ENCODE data around the gene AOPEP.

The AOPEP gene

GRCh38 chr9:95036676-95037075 is 310.2 kb downstream of the AOPEP start:
- no peak for DNase-seq (ENCODE audit: low spot score)

- DNase-seq (ENCODE audit: low spot score) = no peak
Measured at GRCh38 chr9:95037789-95038521, 311.5 kb downstream of the AOPEP start.

- DNase-seq (ENCODE audit: low spot score) = no peak
Measured at GRCh38 chr9:95038666-95039065, 312.2 kb downstream of the AOPEP start.

GRCh38 chr9:95040106-95040505 is 313.6 kb downstream of the AOPEP start:
- no peak for DNase-seq (ENCODE audit: low spot score)

GRCh38 chr9:95043826-95044225 is 317.3 kb downstream of the AOPEP start:
- DNase-seq (ENCODE audit: low spot score) = no peak

- no peak for DNase-seq (ENCODE audit: low spot score)
Measured at GRCh38 chr9:95044731-95045508, 318.4 kb downstream of the AOPEP start.

GRCh38 chr9:95045751-95046150 is 319.3 kb downstream of the AOPEP start:
- no peak for DNase-seq (ENCODE audit: low spot score)

- no peak for DNase-seq (ENCODE audit: low spot score)
Measured at GRCh38 chr9:95047452-95048224, 321.1 kb downstream of the AOPEP start.

- DNase-seq (ENCODE audit: low spot score) = peak; percentile 44
Measured at GRCh38 chr9:95048225-95049087, 322.0 kb downstream of the AOPEP start.

GRCh38 chr9:95049761-95050160 is 323.3 kb downstream of the AOPEP start:
- no peak for DNase-seq (ENCODE audit: low spot score)

GRCh38 chr9:95053611-95054570 is 327.4 kb downstream of the AOPEP start:
- no peak for DNase-seq (ENCODE audit: low spot score)

- DNase-seq (ENCODE audit: low spot score) = no peak
Measured at GRCh38 chr9:95055334-95055850, 328.9 kb downstream of the AOPEP start.

- no peak for DNase-seq (ENCODE audit: low spot score)
Measured at GRCh38 chr9:95055851-95056551, 329.5 kb downstream of the AOPEP start.

- DNase-seq (ENCODE audit: low spot score) = no peak
Measured at GRCh38 chr9:95057101-95057500, 330.6 kb downstream of the AOPEP start.

GRCh38 chr9:95058121-95058785 is 331.8 kb downstream of the AOPEP start:
- DNase-seq (ENCODE audit: low spot score) = no peak

- no peak for DNase-seq (ENCODE audit: low spot score)
Measured at GRCh38 chr9:95058795-95059386, 332.4 kb downstream of the AOPEP start.

- no peak for DNase-seq (ENCODE audit: low spot score)
Measured at GRCh38 chr9:95060234-95060633, 333.7 kb downstream of the AOPEP start.

- no peak for DNase-seq (ENCODE audit: low spot score)
Measured at GRCh38 chr9:95060916-95061315, 334.4 kb downstream of the AOPEP start.

Data from CD4-positive, alpha-beta T cell treated with Interleukin-6 at 100 ng/mL for 8 hours (primary cell).